Psoas muscle (tissue), 8 donors: ENCODE results near the gene PNPLA3. TPM values are rescaled to one million over a fixed set of nuclear protein-coding genes. Genes with fewer than 3 reads are reported as not detected.

ENCODE experiments used
- ATAC-seq, 4 donors: fragments of 200-7000 bp; cut with Tn5 transposase; one replicate each; pipeline ENCODE4 v1.9.1; 2020; ENCODE audit warnings: moderate library complexity in 3 of 4, mild to moderate bottlenecking in 2 of 4
- DNase-seq, 2 donors: peaks; one replicate each; pipeline ENCODE4 v3.0.0-alpha.2; 2020
- H3K27ac ChIP-seq: fragments of 200-600 bp; one replicate; pipeline ENCODE4 v1.8.0; 2022
- H3K27me3 ChIP-seq, 3 donors: fragments of 200-600 bp in 1 of 3; one replicate each; pipeline versions ENCODE4 v1.6.1 to v1.8.0; 2013 to 2022; ENCODE audit warnings: low read length in 2 of 3, mild to moderate bottlenecking in 2 of 3, moderate library complexity in 1 of 3; ENCODE audit not compliant: insufficient read depth in 3 of 3
- H3K36me3 ChIP-seq, 2 donors: fragments of 200-600 bp in 1 of 2; one replicate each; pipeline versions ENCODE4 v1.6.1 to v1.8.0; 2013 to 2022; ENCODE audit warnings: low read depth in 1 of 2, mild to moderate bottlenecking in 1 of 2, moderate library complexity in 1 of 2; ENCODE audit not compliant: insufficient read depth in 1 of 2
- H3K4me1 ChIP-seq: fragments of 200-600 bp; one replicate; pipeline ENCODE4 v1.8.0; 2022
- H3K4me3 ChIP-seq: fragments of 200-600 bp; one replicate; pipeline ENCODE4 v1.8.0; 2022; ENCODE audit warnings: mild to moderate bottlenecking
- H3K9me3 ChIP-seq: fragments of 200-600 bp; one replicate; pipeline ENCODE4 v1.8.0; 2022
- CTCF ChIP-seq: fragments of 200-600 bp; IDR thresholded peaks from one replicate; pipeline ENCODE4 v1.8.0; 2022; ENCODE audit warnings: antibody characterized with exemption
- WGBS, 3 donors: extraction: QIAGEN DNeasy Blood & Tissue Kit; methylation state at CpG; one replicate each; pipeline versions ENCODE4 v1.1.6 to v1.1.7; 2013; 5-methylcytosine and 5-hydroxymethylcytosine counted together
- intact Hi-C, 2 donors: fragments of 100-400 bp; cut with DNase I; formaldehyde crosslinking; loops; one replicate each; pipeline versions ENCODE4 v1.11.0 to v1.14.2; 2022
- polyA plus RNA-seq, 3 donors: library from polyadenylated mRNA; stranded (reverse); fragments of 200-250 nt; gene quantifications; one replicate each; pipeline ENCODE4 v1.2.3, GENCODE V29; 2013
- total RNA-seq, 4 donors: library from RNA; stranded (reverse); fragmentation: NEBNext Ultra II Directional in 2 of 4; extraction: Animal tissue kit (Norgen Biotek cat#: 25700) in 2 of 4; gene quantifications; one replicate each; pipeline versions ENCODE4 v1.2.1 to v1.2.4, GENCODE V29; 2021 to 2023
- donor health status: healthy with polysubstance abuse.
- donor health status: DM: no; HTN: no; CAD: no; lungs with moderate emphysema.
- donor health status: Bipolar disorder and iron deficiency.
- donor health status: healthy.
- donor health status: DM: yes; HTN: yes; CAD: no.
- donor health status: DM: no; HTN: no; CAD: no.
- donor health status: DM: no; HTN: no; CAD: no.
- donor health status: DM: yes; HTN: yes; CAD: no.

PNPLA3 gene
- total and polyA plus RNA-seq, 7 donors: 0.29 to 3.3 (median 0.61) TPM; not detected in 1

DNA sequence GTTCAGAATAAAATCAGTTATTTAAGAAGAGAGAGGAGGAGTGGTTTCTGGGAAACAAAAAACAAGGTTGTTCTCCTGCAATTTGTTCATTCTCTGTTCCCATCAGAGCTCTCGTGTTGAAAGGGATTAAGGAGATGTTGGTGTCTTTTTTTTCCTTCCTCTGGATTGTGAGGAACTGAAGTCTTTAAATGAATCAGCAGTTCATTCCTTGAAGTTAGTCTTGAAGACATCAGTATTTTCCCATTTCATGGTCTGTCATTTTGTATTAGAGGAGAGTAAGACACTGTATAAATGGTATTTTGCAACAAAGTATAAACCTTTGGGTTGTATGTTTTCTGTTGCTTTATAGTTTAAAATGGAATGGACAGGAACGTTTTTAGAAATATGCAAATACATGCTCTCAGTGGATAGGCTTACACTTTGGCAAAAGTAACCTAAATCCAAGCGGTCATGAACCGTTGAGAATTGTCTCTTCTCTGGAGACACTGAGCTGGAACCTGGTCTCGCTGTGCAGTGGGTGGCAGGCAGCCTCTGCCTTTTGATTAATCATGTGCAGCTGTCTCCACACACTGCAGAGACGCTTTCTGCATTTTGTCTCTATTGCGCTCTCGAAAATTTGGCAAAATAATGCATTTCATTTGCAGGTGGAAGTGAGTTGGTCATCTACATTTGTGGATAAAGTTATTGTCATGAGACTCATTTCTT is 64.7 kb downstream of the PNPLA3 start:
- TF ChIP-seq CTCF: no peak
- no peaks in the 10 kb centered on the region for H3K9me3 ChIP-seq
- intact Hi-C loops: no loop called here
- H3K27me3 ChIP-seq: no peaks in the 10 kb centered on the region
- peak overlapping the region; percentile 28 for H3K27ac ChIP-seq
- ATAC-seq (peak; percentile 55 to 64 (median 62)), DNase-seq (no peak)
- peaks cover 0 to 97% of the 10 kb centered on the region in 2 donors for H3K36me3 ChIP-seq
- 19 to 29% (median 26%) methylated on average over 8 of the region's 8 CpGs for WGBS, 3 donors
- H3K4me1 ChIP-seq: peaks cover 14% of the 10 kb centered on the region
- H3K4me3 ChIP-seq: no peak overlapping the region

GRCh38 chr22:43988960-43989359 is 65.4 kb downstream of the PNPLA3 start:
- Histone ChIP-seq H3K27ac (peak overlapping the region; percentile 28), H3K27me3 (no peaks in the 10 kb centered on the region), H3K36me3 (peaks cover 0 to 93% of the 10 kb centered on the region in 2 donors), H3K9me3 (no peaks in the 10 kb centered on the region), H3K4me3 (no peak overlapping the region), H3K4me1 (peaks cover 21% of the 10 kb centered on the region)
- no peak for DNase-seq
- intact Hi-C loops: no loop called here
- no peak for TF ChIP-seq CTCF
- ATAC-seq: no peak
- 90 to 95% (median 91%) methylated on average over 10 of the region's 10 CpGs for WGBS, 3 donors

GRCh38 chr22:43990044-43990443 is 66.4 kb downstream of the PNPLA3 start:
- H3K27me3 ChIP-seq: no peaks in the 10 kb centered on the region
- H3K4me1 ChIP-seq: peaks cover 28% of the 10 kb centered on the region
- H3K27ac ChIP-seq: no peak overlapping the region
- ATAC-seq: no peak
- H3K36me3 ChIP-seq: peaks cover 0 to 93% of the 10 kb centered on the region in 2 donors
- no peak overlapping the region for H3K4me3 ChIP-seq
- TF ChIP-seq CTCF: no peak
- WGBS, 3 donors: 74 to 88% (median 86%) methylated on average over 13 of the region's 13 CpGs
- no peak for DNase-seq
- intact Hi-C loops: loop anchor here in 1 of 2 donors (10.0 kb wide), 2 partner anchors 505 to 635 kb away; partner anchors contain the start of gene RTL6
- H3K9me3 ChIP-seq: no peaks in the 10 kb centered on the region

DNA sequence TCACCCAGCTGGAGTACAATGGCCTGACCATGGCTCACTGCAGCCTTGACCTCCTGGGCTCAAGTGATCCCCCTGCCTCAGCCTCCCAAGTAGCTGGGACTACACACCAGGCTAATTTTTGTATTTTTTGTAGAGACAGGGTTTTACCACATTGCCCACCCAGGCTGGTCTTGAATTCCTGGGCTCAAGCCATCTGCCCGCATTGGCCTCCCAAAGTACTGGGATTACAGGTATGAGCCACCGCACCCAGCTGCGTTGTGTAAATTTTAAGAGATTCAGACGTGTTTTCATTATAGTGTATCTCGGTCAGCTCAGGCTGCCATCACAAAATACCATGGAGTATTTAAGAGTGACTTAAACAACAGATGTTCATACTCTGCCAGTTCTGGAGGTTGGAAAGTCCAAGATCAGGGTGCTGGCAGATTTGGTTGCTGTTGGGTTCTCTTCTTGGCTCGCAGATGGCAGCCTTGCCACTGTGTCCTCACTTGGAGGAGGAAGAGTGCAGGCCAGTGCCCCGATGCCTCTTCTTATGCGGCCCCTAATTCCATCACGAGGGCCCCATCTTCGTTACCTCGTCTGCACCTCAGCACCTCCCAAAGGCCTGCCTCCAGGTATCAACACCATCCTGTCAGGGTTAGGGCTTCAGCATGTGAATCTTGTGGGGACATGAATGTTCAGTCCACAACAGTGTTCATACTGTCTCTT is 67.9 kb downstream of the PNPLA3 start:
- H3K9me3 ChIP-seq: no peaks in the 10 kb centered on the region
- no peaks in the 10 kb centered on the region for H3K27me3 ChIP-seq
- no peak overlapping the region for H3K4me3 ChIP-seq
- H3K4me1 ChIP-seq: peaks cover 28% of the 10 kb centered on the region
- DNase-seq (no peak), ATAC-seq (no peak)
- H3K36me3 ChIP-seq: peaks cover 0 to 92% of the 10 kb centered on the region in 2 donors
- no peak overlapping the region for H3K27ac ChIP-seq
- TF ChIP-seq CTCF: no peak
- 81 to 93% (median 88%) methylated on average over 11 of the region's 11 CpGs for WGBS, 3 donors
- intact Hi-C loops: loop anchor here (1.0 to 10.0 kb wide), 4 partner anchors 94 to 635 kb away; partner anchors contain the start of gene RTL6 (in 1 of the 2)
